MG63 (cell line): ENCODE data around the gene IPO9. TPM values are rescaled to one million over a fixed set of nuclear protein-coding genes. Genes with fewer than 3 reads are reported as not detected.

Experiments used
- DNase-seq: peaks from one replicate; pipeline ENCODE4 v3.0.0-alpha.2; 2020
- H3K27me3 ChIP-seq: fragments of 250-450 bp; sonication (Bioruptor Pico); 2 replicates; pipeline ENCODE4 v1.5.1; 2020; ENCODE audit warnings: mild to moderate bottlenecking, moderate library complexity
- H3K36me3 ChIP-seq: fragments of 250-450 bp; sonication (Bioruptor Pico); 2 replicates; pipeline ENCODE4 v1.5.1; 2020; ENCODE audit warnings: mild to moderate bottlenecking, moderate library complexity
- H3K4me3 ChIP-seq: fragments of 250-450 bp; sonication (Bioruptor Pico); 2 replicates; pipeline ENCODE4 v1.5.1; 2020; ENCODE audit warnings: mild to moderate bottlenecking, moderate library complexity
- H3K9me3 ChIP-seq: fragments of 250-450 bp; sonication (Bioruptor Pico); 2 replicates; pipeline ENCODE4 v1.5.1; 2020; ENCODE audit warnings: mild to moderate bottlenecking, moderate library complexity
- total RNA-seq: library from RNA; depleted of rRNA; stranded (reverse); fragments of >200 nt; shearing (Covaris generic); gene quantifications from 2 replicates; pipeline ENCODE4 v1.2.3, GENCODE V29; 2014; ENCODE audit warnings: low replicate concordance; rRNA removed

Gene IPO9
- 23.8 and 32.1 TPM in 2 replicates for total RNA-seq

- DNase-seq: peak; percentile 92
- Histone ChIP-seq H3K9me3 (no peaks in the 10 kb centered on the region), H3K36me3 (peaks cover 25% of the 10 kb centered on the region), H3K4me3 (peak within 1 kb of the TSS; percentile 99), H3K27me3 (no peaks in the 10 kb centered on the region)
Measured at GRCh38 chr1:201828820-201829774, at the start of gene IPO9. Gene IPO9, plus strand, starts transcription at chr1:201829157. Its CDS starts 53 bp downstream, at chr1:201829210.

DNA sequence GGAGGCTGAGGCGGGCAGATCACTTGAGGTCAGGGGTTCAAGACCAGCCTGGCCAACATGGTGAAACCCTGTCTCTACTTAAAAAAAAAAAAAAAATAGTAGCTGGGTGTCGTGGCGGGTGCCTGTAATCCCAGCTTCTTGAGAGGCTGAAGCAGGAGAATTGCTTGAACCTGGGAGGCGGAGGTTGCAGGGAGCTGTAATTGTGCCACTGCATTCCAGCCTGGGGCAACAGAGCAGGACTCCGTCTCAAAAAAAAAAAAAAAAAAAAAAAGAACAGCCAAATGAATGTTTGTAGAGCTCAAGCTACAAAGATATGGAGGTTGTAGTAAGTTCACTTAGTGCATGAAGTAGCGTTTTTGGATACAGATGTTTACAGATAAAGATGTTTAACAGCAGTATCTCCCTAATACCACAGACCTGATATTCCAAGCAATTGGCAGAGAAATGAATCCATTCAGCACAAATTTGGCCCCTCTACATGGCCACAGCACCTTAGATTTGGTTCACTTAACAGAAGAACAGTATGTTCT is 49.5 kb upstream of the IPO9 start:
- DNase-seq: no peak
- Histone ChIP-seq H3K27me3 (no peaks in the 10 kb centered on the region), H3K9me3 (no peaks in the 10 kb centered on the region), H3K36me3 (peaks cover 54% of the 10 kb centered on the region), H3K4me3 (no peak overlapping the region)

DNA sequence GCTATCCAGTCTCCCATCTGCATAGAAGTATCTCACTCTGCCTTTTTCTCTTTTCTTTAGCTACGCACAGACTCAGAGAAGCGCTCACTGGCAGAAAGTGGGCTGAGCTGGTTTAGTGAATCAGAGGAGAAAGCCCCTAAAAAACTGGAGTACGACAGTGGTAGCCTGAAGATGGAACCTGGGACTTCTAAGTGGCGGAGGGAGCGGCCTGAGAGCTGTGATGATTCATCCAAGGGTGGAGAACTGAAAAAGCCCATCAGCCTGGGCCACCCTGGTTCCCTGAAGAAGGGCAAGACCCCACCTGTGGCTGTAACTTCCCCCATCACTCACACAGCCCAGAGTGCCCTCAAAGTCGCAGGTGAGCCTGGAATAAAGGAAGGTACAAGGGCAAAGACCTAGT is 48.0 kb upstream of the IPO9 start:
- peaks cover 58% of the 10 kb centered on the region for H3K36me3 ChIP-seq
- no peak overlapping the region for H3K4me3 ChIP-seq
- no peaks in the 10 kb centered on the region for H3K27me3 ChIP-seq
- DNase-seq: no peak
- no peaks in the 10 kb centered on the region for H3K9me3 ChIP-seq

GRCh38 chr1:201781437-201781836 is 47.5 kb upstream of the IPO9 start:
- no peaks in the 10 kb centered on the region for H3K9me3 ChIP-seq
- DNase-seq: no peak
- H3K4me3 ChIP-seq: no peak overlapping the region
- no peaks in the 10 kb centered on the region for H3K27me3 ChIP-seq
- H3K36me3 ChIP-seq: peaks cover 63% of the 10 kb centered on the region

DNA sequence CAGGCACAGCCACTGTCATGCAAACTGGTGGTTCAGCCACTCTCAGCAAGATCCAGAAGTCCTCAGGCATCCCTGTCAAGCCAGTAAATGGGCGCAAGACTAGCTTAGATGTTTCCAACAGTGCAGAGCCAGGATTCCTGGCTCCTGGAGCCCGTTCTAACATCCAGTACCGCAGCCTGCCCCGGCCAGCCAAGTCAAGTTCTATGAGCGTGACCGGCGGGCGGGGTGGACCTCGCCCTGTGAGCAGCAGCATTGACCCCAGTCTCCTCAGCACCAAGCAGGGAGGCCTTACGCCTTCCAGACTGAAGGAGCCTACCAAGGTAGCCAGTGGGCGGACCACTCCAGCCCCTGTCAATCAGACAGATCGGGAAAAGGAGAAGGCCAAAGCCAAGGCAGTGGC is 46.6 kb upstream of the IPO9 start:
- Histone ChIP-seq H3K36me3 (peaks cover 72% of the 10 kb centered on the region), H3K9me3 (no peaks in the 10 kb centered on the region), H3K27me3 (no peaks in the 10 kb centered on the region)

GRCh38 chr1:201783058-201783457 is 45.9 kb upstream of the IPO9 start:
- H3K36me3 ChIP-seq: peaks cover 79% of the 10 kb centered on the region
- no peak overlapping the region for H3K4me3 ChIP-seq
- DNase-seq: no peak
- no peaks in the 10 kb centered on the region for H3K9me3 ChIP-seq
- no peaks in the 10 kb centered on the region for H3K27me3 ChIP-seq

More for the DNA sequence above, 46.6 kb upstream of the IPO9 start:
- H3K4me3 ChIP-seq: no peak overlapping the region
- no peak for DNase-seq

DNA sequence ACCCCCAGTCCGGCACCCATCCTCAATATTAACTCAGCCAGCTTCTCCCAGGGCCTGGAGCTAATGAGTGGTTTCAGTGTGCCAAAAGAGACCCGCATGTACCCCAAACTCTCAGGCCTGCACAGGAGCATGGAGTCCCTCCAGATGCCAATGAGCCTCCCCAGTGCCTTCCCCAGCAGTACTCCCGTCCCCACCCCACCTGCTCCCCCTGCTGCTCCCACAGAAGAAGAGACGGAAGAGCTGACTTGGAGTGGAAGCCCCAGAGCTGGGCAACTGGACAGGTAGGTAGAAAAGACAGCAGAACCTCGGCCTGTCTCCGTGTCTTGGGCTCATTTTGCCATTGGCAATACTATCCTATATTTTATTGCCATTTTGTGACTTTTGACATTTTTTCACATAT is 45.4 kb upstream of the IPO9 start:
- Histone ChIP-seq H3K4me3 (no peak overlapping the region), H3K27me3 (no peaks in the 10 kb centered on the region), H3K9me3 (no peaks in the 10 kb centered on the region), H3K36me3 (peaks cover 84% of the 10 kb centered on the region)
- DNase-seq: no peak

DNA sequence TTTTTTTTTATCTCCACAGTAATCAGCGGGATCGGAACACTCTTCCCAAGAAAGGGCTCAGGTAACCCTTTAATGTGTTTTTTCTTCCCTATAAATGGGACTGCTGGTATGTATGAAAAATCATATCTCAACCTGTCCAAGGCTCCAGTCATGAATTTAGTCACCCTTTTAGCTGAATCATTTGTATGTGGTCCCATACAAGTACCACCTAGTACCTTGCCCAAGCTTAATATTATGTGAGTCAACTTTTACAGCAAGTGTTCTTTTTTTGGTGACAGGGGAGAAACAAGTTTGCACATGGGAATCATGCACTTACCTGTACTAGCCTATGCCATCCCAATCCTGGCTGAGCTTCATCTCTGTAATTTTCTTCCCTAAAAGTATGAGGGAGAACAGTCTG is 43.7 kb upstream of the IPO9 start:
- Histone ChIP-seq H3K9me3 (no peaks in the 10 kb centered on the region), H3K36me3 (peaks cover 92% of the 10 kb centered on the region), H3K4me3 (no peak overlapping the region), H3K27me3 (no peaks in the 10 kb centered on the region)
- DNase-seq: no peak

GRCh38 chr1:201786824-201787223 is 42.1 kb upstream of the IPO9 start:
- peak; percentile 75 for DNase-seq
- Histone ChIP-seq H3K4me3 (no peak overlapping the region), H3K36me3 (peaks cover 92% of the 10 kb centered on the region), H3K9me3 (no peaks in the 10 kb centered on the region), H3K27me3 (no peaks in the 10 kb centered on the region)

GRCh38 chr1:201788296-201788695 is 40.7 kb upstream of the IPO9 start:
- no peak for DNase-seq
- Histone ChIP-seq H3K36me3 (peaks cover 92% of the 10 kb centered on the region), H3K9me3 (no peaks in the 10 kb centered on the region), H3K27me3 (no peaks in the 10 kb centered on the region), H3K4me3 (no peak overlapping the region)

DNA sequence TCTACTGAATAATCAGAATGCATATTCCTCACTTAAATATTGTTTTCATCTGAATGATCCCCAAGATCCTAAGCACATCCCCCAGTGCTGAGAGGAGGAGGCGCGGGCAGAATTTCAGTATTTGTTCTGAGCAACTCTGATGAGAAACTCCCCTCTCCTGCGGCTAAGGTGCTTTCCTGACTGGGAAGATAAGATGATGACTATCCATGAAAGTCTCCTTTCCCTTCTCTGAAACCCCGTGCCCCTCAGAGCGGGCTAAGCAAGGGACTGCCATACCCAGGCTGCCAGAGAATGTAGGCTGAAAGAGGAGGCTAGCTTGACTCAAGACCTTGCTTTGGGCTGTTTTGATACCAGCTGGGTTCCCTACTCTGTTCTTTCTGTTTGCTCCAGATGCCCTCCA is 39.7 kb upstream of the IPO9 start:
- no peak for DNase-seq
- H3K27me3 ChIP-seq: no peaks in the 10 kb centered on the region
- no peaks in the 10 kb centered on the region for H3K9me3 ChIP-seq
- no peak overlapping the region for H3K4me3 ChIP-seq
- peaks cover 90% of the 10 kb centered on the region for H3K36me3 ChIP-seq

DNA sequence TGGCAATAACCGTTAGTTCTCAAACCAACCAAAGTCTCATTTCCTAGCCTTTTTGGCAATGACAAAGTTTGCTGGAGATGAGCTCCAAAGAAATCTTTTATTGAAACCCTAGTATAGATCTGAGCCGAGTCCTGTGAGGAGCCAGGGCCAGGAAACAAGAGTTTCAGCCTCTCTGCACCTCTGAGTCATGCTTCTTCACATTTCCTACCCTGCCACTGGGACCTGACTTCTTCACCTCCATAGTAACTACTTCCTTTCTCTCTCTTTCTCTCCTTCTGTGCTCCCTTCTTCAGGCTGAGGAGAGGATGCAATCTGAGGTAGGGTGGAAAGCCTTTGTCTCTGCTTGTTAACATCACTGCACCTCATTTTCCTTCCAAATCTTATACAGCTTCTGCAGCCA is 38.7 kb upstream of the IPO9 start:
- H3K4me3 ChIP-seq: no peak overlapping the region
- H3K27me3 ChIP-seq: no peaks in the 10 kb centered on the region
- peak; percentile 84 for DNase-seq
- no peaks in the 10 kb centered on the region for H3K9me3 ChIP-seq
- peaks cover 91% of the 10 kb centered on the region for H3K36me3 ChIP-seq

- no peak for DNase-seq
- no peaks in the 10 kb centered on the region for H3K9me3 ChIP-seq
- peaks cover 93% of the 10 kb centered on the region for H3K36me3 ChIP-seq
- no peak overlapping the region for H3K4me3 ChIP-seq
- no peaks in the 10 kb centered on the region for H3K27me3 ChIP-seq
Measured at GRCh38 chr1:201791051-201791778, 37.7 kb upstream of the IPO9 start.

DNA sequence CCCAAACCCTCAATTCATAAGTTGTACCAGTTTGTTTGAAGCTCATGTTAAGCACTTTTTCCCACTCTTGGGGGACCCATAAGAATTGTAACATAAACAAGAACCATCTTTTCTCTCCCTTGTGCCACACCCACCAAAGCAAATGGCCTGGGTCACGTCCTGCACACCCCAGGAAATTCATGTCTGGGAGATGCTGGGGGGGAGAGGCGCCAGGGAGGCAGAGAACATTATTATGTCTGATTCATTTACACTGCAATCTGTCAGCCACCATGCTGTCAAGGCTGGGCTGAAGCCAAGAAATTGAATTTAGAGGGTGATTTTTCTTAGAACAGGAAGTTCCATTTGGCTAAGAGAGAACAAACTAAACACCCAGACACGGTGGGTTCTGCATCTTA is 37.2 kb upstream of the IPO9 start:
- Histone ChIP-seq H3K36me3 (peaks cover 93% of the 10 kb centered on the region), H3K9me3 (no peaks in the 10 kb centered on the region), H3K4me3 (no peak overlapping the region), H3K27me3 (no peaks in the 10 kb centered on the region)
- DNase-seq: peak; percentile 82

- peak; percentile 72 for DNase-seq
- H3K4me3 ChIP-seq: no peak overlapping the region
- H3K9me3 ChIP-seq: no peaks in the 10 kb centered on the region
- H3K36me3 ChIP-seq: peaks cover 93% of the 10 kb centered on the region
- H3K27me3 ChIP-seq: no peaks in the 10 kb centered on the region
Measured at GRCh38 chr1:201792534-201793305, 36.2 kb upstream of the IPO9 start.

GRCh38 chr1:201793306-201793925 is 35.5 kb upstream of the IPO9 start:
- Histone ChIP-seq H3K27me3 (no peaks in the 10 kb centered on the region), H3K4me3 (no peak overlapping the region), H3K9me3 (no peaks in the 10 kb centered on the region), H3K36me3 (peaks cover 92% of the 10 kb centered on the region)
- DNase-seq: no peak
